NB4 (cell line): Measurements from ENCODE around the gene KIF17.

Source experiments
- DNase-seq: peaks from one replicate; pipeline ENCODE4 v3.0.0; 2010; ENCODE audit warnings: low read depth
- H3K4me3 ChIP-seq: one replicate; pipeline ENCODE4 v1.5.1; 2011; ENCODE audit warnings: mild to moderate bottlenecking, low read depth, low read length, moderate library complexity
- MYC ChIP-seq: IDR thresholded peaks from 2 replicates; pipeline ENCODE4 v1.6.1; 2011; ENCODE audit warnings: low read depth, low read length
- POLR2A ChIP-seq: IDR thresholded peaks from 2 replicates; pipeline ENCODE4 v1.6.1; 2011; ENCODE audit warnings: mild to moderate bottlenecking; ENCODE audit not compliant: insufficient read length; ENCODE audit errors: extremely low read depth
- TF ChIP-seq, protein P1 (sequence below): IDR thresholded peaks from 2 replicates; pipeline ENCODE4 v1.6.1; 2011; ENCODE audit warnings: low read depth, low read length
- TF ChIP-seq, protein P2 (sequence below): IDR thresholded peaks from one replicate; pipeline ENCODE4 v1.5.1; 2012; ENCODE audit warnings: low read depth, low read length

The KIF17 gene

DNA sequence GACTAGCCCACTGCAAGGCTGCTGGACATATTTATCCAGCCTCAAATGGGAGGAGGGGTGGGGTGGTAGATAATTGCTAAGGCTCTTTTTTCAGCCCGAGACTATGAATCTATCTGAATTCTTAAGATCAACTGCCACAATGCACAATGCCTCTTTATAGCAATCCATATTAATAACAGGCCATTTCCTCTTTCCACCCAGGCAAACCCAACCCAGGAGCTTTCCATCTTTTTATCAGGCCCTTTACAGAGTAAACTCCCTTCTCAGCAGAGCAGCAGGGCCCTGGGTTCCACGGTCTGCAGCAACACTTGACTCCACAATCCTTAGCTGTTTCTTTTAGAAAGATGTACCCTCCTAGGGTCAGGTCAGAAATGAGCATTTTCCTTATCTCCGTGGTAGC, 57.4 kb downstream of the KIF17 start:
- no peak for DNase-seq
- TF ChIP-seq, protein P1, sequence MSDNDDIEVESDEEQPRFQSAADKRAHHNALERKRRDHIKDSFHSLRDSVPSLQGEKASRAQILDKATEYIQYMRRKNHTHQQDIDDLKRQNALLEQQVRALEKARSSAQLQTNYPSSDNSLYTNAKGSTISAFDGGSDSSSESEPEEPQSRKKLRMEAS, result no peak
- TF ChIP-seq, protein P2, sequence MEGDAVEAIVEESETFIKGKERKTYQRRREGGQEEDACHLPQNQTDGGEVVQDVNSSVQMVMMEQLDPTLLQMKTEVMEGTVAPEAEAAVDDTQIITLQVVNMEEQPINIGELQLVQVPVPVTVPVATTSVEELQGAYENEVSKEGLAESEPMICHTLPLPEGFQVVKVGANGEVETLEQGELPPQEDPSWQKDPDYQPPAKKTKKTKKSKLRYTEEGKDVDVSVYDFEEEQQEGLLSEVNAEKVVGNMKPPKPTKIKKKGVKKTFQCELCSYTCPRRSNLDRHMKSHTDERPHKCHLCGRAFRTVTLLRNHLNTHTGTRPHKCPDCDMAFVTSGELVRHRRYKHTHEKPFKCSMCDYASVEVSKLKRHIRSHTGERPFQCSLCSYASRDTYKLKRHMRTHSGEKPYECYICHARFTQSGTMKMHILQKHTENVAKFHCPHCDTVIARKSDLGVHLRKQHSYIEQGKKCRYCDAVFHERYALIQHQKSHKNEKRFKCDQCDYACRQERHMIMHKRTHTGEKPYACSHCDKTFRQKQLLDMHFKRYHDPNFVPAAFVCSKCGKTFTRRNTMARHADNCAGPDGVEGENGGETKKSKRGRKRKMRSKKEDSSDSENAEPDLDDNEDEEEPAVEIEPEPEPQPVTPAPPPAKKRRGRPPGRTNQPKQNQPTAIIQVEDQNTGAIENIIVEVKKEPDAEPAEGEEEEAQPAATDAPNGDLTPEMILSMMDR, result no peak
- TF ChIP-seq MYC (no peak), POLR2A (no peak)
- H3K4me3 ChIP-seq, result peak overlapping the region; percentile 83

DNA sequence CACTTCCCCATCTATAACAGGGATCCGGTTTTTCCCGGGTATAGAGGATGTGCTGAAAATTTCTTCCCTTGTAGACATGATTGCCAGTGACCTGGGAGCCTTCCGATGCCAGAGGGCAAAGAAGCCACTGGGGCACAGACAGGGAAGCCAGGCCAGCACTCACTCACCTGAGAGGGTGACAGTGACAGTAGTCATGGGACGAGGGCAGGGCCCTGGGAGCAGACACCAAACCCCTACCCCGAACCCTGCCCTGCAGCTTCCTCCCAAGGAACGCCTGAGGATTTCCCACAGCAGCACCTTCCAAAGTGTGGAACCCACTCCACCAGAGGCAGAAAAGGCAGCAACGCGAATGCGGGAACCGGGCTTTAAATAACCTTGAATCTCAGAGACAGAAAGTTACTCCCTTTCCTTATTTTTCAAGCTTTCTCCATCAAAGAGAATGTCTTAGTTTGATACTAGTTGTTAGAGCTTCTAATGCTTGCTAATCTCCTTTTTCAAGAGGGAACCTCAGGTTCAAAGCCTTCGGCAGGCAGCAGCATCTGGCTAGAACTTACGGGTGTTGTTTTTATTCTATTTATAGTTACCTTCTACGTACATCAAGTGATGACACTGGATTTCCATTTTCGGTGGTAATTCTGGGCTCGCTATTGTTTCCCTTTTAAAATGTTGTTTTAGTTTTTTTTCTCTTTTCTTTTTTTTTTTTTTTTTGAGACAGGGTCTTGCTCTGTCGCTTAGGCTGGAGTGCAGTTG, 59.5 kb downstream of the KIF17 start:
- no peak overlapping the region for H3K4me3 ChIP-seq
- TF ChIP-seq POLR2A (no peak), MYC (no peak)
- TF ChIP-seq, protein P1, result no peak
- TF ChIP-seq, protein P2, result no peak
- no peak for DNase-seq

DNA sequence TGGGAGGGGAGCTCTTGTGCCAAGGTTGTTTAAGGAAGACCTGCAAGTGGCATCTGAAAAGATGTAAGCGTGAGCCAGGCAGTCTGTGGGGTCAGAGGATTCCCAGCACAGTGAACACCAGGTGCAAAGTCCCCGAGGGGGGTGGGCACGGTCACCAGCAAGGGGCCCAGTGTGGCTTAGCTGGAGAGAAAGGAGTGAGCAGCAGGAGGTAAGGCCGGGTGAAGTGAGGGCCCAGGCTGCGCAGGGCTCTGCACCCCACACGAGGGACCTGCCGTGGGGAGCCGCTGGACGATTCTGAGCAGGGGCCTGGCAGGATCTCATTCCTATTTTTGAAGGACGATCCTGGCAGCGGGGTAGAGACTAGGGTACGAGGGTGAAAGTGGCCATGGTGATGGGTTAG, 60.8 kb downstream of the KIF17 start:
- H3K4me3 ChIP-seq, result no peak overlapping the region
- no peak for DNase-seq
- TF ChIP-seq MYC, result no peak
- TF ChIP-seq, protein P2, result no peak
- TF ChIP-seq, protein P1, result no peak
- no peak for TF ChIP-seq POLR2A

DNA sequence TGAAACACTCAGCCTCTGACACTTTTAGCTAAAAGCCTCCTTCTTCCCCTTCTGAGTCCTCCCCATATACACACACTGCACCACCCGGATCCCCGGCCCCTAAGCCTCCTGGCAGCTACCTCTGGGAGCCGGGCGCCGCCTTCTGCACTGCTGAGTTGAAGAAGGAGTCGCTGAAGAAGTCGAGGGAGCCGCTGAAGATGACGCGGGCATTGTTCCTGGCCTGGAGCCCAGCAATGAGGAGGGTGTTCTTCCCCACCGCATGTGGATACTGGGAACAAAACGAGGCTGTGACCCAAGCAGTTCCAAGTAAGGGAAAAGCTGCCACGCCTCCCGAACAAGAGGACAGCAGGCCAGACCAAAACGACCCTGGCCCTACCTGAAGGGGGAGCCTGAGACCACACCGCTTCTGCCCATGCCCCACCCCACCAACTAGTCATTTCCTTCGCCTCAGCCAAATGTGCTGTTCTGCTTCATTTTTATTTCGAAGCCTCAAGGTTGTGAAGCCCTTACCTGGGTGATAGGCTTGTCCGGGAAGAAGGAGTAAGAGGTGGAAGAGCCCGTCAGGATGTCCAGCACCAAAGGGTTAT, 63.6 kb downstream of the KIF17 start:
- TF ChIP-seq MYC (no peak), POLR2A (no peak)
- TF ChIP-seq, protein P1, result no peak
- TF ChIP-seq, protein P2, result no peak
- DNase-seq, result no peak
- H3K4me3 ChIP-seq, result no peak overlapping the region

DNA sequence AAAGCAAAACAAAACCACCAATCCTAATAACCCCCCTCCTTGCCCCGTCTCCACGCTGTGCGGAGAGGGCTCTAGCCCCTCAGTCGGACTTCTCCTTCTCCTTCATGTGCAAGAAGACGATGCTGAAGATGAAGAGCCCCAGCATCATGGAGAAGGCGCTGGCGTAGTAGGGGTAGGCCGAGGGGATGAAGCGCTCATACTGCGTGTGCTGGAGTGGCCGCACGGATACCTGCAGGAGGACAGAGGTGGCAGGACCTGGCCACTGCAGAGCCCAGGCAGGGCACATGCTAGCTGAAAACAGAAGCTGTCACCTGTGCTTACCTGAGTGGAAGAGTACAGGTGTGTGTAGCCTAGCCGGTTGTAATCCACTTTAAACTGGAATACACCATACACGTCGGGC, 65.5 kb downstream of the KIF17 start:
- no peak for DNase-seq
- no peak overlapping the region for H3K4me3 ChIP-seq
- TF ChIP-seq MYC (no peak), POLR2A (no peak)
- TF ChIP-seq, protein P2, result no peak
- TF ChIP-seq, protein P1, result no peak
